Activated CD4-positive, alpha-beta T cell treated with anti-CD3 and anti-CD28 coated beads, Interleukin-2, amount 50 U/mL, for 1 hour (primary cell): ENCODE results near the gene NEIL3.

ENCODE experiments used
- DNase-seq: peaks from one replicate; pipeline ENCODE4 v3.0.0-alpha.2; 2020

Gene NEIL3, protein sequence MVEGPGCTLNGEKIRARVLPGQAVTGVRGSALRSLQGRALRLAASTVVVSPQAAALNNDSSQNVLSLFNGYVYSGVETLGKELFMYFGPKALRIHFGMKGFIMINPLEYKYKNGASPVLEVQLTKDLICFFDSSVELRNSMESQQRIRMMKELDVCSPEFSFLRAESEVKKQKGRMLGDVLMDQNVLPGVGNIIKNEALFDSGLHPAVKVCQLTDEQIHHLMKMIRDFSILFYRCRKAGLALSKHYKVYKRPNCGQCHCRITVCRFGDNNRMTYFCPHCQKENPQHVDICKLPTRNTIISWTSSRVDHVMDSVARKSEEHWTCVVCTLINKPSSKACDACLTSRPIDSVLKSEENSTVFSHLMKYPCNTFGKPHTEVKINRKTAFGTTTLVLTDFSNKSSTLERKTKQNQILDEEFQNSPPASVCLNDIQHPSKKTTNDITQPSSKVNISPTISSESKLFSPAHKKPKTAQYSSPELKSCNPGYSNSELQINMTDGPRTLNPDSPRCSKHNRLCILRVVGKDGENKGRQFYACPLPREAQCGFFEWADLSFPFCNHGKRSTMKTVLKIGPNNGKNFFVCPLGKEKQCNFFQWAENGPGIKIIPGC

DNA sequence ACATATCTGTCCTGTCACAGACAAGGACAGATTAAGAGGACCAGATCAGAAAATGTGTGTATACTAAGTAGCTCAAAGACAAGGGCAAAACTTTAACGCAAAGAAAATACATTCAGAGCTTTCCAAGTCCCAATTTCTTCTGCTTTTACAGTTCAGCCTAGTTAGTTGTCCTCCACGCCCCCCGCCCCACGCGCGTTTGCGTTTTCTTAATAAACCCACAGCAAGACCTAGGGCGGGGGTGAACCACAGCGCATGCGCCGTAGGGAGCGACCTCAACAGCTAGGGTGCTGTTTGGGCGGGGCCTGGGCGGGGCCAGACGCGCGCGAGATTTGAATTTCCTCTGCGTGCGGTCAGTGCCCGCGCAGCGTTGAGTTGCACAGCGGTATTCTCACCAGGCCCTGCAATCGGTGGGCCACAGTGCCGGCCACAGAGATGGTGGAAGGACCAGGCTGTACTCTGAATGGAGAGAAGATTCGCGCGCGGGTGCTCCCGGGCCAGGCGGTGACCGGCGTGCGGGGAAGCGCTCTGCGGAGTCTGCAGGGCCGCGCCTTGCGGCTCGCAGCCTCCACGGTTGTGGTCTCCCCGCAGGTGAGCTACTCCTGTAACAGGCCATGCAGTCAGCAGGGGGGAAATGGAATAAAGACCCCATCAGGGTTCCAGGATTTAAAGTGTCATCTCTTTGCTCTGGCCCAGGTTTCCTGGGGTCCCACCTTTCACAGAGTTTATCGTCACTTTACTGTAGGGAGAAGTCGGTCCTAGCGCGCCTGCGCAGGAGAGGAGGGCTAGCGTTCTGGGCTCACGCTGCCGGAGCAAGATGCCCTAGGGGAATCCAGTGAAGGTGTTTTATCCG lies at the start of gene NEIL3:
TSS of gene NEIL3 (plus strand) at position 353 of the 850 bp plus-strand sequence. CDS start at position 433, 80 bp downstream.
- DNase-seq = peak; percentile 96

DNA sequence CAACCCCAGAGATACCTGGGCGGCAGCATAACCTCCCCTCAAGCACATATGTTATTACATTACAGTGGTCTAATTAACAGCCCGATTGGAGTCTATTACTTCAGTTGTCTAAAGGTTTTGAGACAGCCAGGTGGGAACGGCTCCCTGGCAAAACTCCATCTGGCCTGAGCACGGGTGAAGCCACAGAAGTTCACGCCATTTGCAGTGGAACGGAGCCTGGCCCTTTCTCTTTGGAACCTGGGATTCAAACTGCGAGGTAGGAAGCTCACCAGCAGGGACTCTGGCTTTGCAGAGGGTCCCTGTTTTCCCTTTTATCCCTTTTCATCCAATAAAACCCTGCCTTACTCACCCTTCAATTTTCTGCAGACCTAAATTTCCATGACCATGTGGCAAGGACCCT lies 45.9 kb upstream of the NEIL3 start:
- no peak for DNase-seq

DNA sequence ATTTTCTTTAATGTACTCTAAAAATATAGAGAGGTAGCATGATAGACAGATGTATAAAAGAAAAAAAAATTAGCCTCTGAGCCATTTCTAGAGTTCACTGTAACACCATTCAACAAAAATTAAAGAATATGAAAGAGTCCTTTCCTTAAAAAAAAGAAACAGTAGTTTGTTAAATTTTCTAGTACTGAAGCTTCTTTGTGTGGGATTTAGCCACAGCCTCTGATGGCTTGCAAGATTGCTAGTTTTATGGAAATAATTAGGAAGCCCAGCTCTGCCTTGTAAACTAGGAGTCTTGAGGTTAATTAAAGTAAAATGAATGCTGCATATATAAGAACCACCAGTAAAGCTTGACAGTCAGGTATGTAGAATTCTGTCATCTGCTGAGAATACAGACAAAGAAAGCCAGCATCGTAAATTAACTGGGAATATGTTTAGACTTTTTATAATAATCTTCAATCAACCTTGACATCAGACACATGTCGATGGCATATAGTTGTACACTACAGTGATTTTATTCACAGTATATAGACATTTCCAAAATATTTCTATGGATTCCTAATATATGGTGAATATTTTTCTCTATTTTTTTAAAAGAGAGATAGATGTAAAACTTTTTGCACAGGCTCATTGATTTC lies 44.8 kb upstream of the NEIL3 start:
- no peak for DNase-seq

DNA sequence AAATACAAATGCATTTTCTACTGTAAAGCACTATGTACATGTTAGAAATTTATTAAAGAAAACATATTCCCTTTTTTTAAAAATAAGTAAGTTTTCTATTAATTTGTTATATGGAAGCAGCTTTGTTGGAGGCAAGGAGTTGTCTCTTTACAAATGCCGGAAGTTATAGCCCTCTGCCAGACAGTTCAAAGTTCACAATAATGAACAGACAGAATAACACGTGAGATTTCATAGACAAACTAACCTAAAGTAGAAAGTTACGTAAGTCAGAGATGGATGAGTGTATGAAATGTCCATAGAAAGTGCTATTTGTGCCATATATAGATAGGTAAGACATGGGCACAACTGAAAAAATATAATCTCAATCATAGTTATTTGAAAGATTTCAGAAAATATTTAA lies 43.9 kb upstream of the NEIL3 start:
- DNase-seq = no peak

DNA sequence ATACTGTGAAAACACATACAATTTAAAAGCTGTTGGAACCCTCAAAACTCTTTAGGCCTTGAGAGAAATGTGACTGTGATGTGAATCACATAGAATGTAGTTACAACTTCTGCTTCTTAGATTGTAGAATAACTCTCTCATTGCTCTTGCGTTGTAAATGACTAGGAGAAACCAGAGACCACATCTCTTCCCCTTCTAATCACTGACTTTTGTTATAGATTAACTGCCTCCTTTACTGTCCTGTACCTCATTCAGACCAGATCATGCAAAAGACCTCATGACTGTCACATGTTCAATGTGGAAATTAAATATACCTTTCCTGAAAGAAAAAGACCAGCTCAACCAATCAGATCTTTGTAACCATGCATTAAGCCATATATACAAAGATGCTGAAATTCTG lies 43.2 kb upstream of the NEIL3 start:
- DNase-seq = no peak

DNA sequence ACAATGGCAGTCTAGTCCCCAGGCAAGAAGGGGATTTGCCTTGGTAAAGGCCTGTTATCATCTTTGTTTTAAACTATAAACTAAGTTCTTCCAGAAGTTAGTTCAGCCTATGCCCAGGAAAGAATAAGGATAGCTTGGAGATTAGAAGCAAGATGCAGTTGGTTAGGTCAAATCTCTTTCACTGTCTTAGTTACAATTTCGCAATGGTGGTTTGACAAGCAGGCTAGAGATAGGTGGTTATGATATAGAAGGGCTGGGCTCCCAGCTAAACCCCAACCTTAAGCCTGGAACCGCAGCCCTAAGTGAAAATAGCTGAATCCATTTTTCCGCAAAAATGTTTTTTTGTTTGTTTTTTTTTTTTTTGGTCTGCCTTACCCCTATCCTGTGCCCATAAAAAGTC lies 41.8 kb upstream of the NEIL3 start:
- no peak for DNase-seq

DNA sequence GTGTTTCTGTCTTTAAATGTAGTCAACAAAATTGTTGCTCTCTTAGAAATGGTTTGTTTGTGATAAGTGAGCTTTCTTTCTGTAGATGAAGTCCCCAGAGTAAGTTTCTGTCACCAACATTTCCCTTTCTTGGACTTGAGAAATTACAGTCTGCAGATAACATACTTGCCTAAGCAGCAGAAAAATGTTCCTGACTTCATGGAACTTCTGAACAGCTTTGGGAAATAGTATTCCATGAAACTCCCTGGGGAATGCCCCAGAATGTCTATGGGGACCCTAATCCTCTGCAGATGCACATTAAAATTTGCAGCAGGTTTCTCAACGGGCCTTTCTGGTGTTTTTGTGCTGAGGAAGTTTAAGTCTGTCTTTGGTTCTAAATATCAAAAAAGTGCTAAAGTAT lies 38.6 kb upstream of the NEIL3 start:
- DNase-seq = no peak

DNA sequence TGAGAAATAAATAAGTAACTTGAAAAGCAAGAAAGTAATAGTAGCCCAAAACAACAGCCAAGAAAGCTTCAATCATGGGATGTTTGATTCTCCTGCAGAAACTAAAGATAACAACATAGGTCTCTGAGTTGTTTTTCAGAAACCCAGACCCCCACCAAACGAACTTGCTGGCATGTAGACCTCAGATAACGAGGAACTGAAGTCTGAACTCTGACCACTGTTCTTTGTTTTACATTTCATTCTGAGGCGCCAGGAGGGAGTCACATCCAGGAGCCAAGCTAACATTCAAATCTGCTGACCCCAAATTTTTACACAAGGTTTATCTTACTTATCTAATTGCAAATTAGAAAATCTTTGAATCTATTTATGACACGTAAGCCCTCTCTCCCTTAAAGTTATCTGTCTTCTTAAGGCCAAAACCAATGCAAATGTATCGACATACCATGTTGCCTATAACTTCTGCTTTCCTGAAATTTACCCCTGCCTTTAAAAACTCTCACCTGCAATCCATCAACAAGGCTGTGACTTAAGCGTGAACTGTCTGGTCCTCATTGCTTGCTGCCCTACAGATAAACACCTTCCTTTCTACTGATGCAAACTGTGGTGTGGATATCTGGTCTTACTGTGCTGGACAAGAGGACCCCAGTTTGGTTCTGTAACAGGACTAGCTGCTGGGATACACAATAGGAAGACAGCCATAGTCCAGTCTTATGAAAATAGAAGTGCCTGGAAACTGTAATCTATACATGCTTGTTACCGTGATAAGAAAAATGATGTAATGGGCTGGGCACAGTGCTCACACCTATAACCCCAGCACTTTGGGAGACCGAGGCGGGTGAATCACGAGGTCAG lies 37.5 kb upstream of the NEIL3 start:
- no peak for DNase-seq

DNA sequence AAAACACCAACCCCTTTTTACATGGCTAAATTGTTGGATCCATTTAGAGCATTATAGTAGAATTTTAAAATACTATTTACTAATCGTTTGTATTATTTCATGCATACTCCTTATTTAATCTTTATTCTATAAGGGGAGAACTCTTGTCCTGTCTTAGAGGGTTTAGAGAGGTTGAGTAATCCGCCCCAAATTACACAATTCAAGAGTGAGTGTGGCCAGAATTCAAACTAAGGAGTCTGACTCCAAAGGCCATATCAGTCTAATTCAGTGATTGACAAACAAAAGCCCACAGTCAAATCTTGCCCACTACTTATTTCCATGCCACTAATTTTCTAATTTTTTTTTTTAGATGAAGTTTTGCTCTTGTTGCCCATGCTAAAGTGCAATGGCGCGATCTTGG lies 33.7 kb upstream of the NEIL3 start:
- DNase-seq = no peak

DNA sequence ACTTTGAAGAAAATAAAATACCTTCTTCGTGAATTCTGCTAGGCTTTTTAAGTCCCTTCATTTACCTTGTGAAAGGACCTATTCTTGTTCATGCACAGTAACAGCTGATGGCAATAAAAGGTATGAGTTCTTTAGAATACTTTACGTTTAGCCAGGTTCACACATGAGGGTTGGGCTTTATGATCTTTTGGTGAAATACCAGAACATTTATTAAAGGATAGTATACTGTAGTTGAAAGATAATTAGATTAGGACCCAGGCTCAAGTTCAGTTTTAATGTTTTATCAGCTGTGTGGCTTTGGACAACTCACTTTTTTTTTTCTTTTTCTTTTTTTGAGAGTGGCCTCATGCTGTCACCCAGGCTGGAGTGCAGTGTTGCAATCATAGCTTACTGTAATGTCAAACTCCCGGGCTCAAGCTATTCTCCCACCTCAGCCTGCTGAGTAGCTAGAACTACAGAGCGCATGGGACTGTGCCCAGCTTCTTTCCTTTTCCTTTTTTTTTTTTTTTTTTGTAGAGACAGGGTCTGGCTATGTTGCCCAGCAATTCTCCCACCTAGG lies 28.2 kb upstream of the NEIL3 start:
- DNase-seq = no peak

DNA sequence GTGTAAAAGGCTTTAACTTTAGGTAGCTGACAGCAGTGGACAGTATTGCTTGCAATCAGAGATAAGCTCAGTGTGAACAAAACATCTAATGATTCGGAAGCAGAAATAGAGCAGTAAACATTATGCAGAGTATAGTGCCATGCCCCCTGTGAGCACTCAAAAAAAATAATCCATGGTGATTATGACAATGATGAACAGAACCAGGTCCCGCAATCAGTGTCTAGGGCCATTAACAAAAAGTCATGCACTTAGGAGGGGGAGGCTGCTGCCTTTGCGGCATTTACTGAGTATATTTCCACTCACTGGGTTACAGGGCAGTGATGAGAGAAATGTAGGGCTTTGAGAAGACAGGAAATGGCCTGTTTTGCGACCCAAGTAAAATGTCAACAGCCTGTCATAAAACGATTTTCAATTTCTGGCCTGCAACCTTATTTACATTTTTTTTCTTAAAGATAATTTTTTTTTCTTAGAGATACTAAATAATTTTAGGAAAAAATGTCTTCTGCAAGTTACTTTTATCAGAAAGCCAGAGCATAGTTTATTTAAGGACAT lies 27.3 kb upstream of the NEIL3 start:
- DNase-seq = no peak

DNA sequence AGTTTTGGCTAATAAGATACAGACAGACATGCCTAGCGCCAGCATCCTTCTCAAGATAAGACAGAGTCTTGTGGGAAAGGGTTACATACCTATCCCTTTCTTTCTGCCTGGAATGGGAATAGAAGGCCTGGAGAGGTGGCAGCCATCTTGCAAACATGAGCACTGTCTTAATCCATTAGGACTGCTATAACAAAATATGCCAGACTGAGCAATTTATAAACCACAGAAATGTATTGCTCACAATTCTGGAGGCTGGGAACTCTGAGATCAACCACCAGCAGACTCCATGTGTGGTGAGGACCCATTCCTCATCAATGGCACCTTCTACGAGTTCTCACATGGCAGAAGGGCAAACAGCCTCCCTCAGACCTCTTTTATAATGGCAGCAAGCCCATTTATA lies 26.5 kb upstream of the NEIL3 start:
- no peak for DNase-seq

DNA sequence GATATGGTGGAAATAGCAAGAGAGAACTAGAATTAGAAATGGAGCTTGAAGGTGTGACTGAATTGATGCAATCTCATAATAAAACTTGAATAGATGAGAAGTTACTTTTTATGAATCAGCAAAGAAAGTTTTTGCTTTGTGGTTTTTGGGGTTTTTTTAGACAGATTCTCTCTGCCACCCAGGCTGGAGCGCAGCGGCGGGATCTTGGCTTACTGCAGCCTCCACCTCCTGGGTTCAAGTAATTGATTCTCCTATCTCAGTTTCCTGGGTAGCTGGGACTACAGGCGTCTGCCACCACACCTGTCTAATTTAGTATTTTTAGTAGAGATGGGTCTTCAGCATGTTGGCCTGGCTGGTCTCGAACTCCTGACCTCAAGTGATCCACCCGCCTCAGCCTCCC lies 23.7 kb upstream of the NEIL3 start:
- DNase-seq = no peak

DNA sequence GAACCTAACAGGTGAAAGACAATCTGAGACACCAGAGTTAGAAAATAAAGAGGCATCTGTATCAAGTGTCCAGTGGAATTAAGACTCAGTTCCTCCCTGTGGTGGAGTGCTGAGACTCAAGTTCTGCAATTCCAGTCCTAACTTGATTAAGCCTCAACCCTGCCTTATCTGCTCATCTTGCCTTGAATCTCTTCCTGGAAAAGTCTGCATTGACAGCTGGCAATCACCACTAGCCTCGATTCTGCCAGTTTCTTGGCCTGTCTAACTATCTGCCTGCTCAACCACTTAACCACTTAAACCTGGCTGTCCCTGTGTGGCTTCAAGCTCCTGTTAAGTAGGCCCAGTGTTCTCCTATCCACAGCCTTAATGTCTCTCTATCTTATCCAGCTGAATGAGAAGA lies 22.4 kb upstream of the NEIL3 start:
- no peak for DNase-seq

DNA sequence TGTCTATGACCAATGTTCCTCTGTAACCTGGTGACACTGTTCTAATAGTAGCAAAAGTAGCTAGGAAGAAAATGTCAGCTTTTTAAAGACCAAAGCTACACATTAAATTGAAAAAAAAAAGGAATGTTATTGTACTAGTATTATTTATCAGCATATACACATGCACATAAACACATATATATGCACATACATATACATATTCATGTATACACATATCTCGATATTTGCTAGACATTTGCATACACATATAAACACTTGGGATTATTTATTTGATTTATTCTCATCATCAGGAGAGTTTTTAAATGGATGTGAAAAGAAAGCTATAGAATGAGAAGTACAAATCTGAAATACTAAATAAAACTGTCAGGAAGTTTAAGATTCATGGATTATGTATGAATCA lies 21.3 kb upstream of the NEIL3 start:
- no peak for DNase-seq

DNA sequence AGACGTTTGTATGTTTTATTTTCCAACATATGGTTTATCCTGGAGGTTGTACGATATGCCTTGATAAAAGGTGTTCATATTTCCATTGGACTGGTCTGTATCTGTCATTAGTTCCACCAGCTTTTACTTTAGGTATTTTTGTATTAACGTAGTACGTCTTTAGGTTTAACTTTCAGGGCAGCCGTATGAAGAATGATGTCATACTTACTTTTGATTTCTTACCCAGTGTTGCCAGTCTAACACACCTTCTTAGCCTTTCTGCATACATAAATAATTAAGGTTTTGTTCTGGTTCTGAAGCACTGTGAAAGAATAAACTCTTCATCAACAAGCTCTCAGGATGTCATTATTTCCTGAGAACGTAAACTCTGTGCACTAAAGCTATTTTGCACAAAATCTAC lies 18.9 kb upstream of the NEIL3 start:
- DNase-seq = no peak

DNA sequence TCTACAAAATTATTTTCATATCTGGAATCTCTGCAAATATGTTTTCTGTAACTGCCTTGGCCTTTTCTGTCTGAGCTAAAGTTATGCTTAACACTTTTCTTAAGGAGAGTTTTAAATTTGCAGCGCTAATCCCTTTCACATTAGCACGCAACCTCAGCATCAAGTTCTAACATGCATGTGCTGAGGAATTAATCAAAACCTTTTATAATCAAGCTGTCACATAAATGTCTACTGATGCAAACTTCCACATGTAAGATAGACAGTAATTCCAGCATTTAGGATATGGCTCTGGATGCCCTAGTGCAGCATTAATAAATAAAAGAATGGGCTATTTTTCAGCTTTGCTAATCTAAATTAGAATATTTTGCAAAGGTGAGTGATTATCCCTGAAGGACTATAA lies 17.5 kb upstream of the NEIL3 start:
- DNase-seq = no peak

DNA sequence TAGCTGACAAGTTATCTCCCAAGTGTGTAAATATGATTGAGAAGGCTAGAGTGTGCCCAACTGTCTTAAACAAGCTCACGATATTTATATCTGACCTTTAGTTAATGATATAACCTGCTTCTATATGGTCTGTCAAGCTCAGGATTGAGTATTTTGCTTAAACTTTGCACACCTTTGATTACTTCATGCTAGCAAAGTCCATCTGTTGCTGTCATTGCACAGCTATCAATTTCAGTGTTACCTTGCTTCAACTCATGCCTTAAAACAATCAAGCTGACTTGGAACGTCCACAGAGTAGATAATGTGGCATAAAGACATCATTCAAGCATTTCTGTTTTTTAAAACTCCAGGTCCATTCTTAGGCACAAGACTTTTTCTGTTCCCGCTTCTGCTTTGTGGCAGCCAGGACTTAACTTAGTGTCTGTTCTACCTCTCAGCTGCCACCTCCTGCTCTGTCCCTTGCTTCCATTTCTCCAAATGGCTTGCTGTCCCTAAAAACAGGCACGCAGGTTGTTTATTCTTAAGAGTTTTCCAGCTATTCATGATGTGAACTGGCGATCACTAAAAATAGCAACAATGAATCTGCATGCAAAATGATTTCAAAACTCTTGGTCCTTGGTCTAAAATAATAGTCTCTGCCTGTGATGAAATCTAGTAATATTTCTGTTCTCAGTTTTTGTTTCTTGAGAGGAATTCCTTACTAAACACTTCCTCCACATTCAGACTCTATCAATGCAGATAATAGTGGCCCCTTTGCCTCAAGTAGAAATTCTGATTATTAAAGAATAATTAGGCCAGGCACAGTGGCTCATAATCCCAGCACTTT lies 16.3 kb upstream of the NEIL3 start:
- DNase-seq = no peak

DNA sequence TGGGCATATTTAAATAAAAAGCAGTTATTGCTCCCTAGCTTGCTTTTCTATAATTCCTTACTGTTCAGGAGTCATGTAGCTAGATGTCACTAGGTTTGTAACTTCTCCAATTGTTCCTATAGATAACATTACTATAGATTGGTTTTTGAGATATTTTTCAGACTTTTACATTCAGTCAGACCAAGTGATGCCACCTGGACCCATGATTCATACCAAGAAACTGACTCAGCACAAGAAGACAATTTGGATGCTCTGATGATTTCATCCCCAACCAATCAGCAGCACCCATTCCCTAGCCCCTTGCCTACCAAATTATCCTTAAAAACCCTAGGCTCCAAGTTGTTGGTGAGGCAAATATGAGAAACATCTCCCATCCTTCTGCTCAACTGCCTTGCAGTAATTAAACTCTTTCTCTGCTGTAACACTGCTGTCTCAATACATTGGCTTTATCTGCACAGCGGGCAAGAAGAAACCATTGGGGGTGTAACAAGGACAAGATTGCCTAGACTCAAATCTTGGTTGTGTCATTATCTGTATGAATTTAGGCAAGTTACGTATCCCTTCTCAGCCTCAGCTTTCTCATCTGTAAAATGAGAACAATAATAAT lies 11.8 kb upstream of the NEIL3 start:
- DNase-seq = no peak

DNA sequence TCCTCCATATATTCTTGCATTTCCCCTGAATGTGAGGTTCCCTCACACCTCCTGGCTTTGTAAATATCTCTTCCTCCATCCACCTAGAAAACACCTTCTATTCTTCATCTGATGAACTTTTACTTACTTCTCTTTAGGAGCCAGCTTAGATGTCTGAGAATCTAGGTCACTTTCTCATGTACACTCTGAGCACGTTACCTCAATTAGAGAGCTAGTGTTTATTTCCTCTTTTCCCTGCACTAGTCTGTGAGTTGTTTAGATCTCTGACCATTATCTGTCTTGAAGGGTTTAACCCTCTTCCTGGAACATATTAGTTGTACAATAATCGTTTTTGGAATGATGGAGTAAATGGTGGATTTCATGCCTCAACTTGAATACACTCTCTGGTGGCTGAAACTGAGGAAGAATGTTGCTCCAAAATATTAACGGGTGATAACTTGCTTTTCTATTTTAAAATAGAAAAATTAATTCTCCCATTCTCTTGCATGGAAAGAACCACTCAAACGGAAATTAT lies 8.5 kb upstream of the NEIL3 start:
- DNase-seq = no peak
